HG02938 (cell line): ENCODE measurements around the gene NIPSNAP3A.

Source experiments
- ATAC-seq: cut with Tn5 transposase; IDR thresholded peaks from one replicate; pipeline ENCODE4 v1.9.1; 2021; ENCODE audit warnings: mild to moderate bottlenecking, moderate library complexity; ENCODE audit not compliant: unreplicated experiment

NIPSNAP3A gene

GRCh38 chr9:104802906-104803305 is 55.4 kb downstream of the NIPSNAP3A start:
- no peak for ATAC-seq

DNA sequence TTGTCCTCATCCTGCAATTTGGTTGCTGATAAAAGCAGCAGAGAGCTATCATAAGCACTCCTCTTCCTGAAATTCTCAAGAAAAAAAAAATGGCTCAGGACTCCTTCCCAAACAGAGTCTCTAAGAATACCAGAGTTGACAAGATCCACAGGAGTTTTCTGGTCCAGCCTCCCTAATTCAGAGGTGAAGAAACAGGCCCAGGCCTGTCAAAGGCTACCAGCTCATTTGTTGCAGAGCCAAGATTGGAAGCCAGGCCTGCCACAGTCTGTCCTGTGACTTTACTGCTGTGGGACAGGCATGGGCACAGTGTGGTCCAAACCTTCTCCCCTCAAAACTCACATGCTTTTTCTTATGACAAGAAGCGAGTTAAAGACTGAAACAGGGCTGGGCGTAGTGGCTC is 58.0 kb downstream of the NIPSNAP3A start:
- no peak for ATAC-seq

DNA sequence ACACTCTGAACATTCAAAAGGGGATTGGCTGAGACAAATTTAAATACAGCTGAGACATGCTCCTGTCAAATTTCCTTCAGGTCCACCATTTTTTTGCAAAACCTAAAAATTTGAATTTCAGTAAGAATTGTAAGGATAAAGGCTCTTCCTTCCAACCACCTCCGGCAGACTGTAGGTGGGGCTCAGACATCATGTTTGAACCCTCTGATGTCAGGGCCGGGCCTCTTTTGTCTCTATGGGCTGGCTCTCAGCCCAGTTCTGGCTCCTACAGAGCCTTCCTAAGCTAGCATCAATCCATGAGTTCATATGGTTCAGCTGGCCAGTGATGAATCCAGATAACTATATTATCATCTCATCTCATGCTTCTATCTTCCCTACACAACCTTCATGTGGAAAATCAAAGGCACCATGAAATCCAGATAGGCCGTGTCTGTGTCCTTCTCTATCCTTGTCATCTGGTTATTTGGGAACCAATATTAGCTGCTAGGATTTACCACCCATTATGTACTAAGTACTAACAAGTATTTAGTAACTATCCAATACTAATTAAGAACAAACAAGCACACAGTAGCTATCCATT is 60.6 kb downstream of the NIPSNAP3A start:
- ATAC-seq = no peak
